PC-9 (cell line): Measurements from ENCODE around the gene AGRN.

Source experiments
- EZH2 ChIP-seq: fragments of 200-600 bp; sonication (generic); IDR thresholded peaks from 2 replicates; pipeline ENCODE4 v1.8.0; 2017; ENCODE audit warnings: antibody characterized with exemption, low read depth
- TF ChIP-seq, protein P1 (sequence below): fragments of 200-600 bp; sonication (generic); conservative IDR thresholded peaks from 2 replicates; pipeline ENCODE4 v1.6.1; 2017; ENCODE audit warnings: mixed run types, antibody characterized with exemption, mild to moderate bottlenecking, moderate library complexity

DNA sequence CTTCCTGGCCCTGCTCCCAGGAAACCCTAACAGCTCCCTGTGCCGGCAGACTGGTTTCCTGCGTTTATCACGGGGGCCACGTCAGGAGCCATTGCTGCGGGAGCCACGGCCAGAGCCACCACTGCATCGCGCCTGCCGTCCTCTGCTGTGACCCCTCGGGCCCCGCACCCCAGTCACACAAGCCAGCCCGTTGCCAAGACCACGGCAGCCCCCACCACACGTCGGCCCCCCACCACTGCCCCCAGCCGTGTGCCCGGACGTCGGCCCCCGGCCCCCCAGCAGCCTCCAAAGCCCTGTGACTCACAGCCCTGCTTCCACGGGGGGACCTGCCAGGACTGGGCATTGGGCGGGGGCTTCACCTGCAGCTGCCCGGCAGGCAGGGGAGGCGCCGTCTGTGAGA, 28.0 kb downstream of the AGRN start:
- no peak for TF ChIP-seq EZH2
- TF ChIP-seq, protein P1, sequence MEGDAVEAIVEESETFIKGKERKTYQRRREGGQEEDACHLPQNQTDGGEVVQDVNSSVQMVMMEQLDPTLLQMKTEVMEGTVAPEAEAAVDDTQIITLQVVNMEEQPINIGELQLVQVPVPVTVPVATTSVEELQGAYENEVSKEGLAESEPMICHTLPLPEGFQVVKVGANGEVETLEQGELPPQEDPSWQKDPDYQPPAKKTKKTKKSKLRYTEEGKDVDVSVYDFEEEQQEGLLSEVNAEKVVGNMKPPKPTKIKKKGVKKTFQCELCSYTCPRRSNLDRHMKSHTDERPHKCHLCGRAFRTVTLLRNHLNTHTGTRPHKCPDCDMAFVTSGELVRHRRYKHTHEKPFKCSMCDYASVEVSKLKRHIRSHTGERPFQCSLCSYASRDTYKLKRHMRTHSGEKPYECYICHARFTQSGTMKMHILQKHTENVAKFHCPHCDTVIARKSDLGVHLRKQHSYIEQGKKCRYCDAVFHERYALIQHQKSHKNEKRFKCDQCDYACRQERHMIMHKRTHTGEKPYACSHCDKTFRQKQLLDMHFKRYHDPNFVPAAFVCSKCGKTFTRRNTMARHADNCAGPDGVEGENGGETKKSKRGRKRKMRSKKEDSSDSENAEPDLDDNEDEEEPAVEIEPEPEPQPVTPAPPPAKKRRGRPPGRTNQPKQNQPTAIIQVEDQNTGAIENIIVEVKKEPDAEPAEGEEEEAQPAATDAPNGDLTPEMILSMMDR: no peak
